ENCODE data around the gene FXYD3.

DNA sequence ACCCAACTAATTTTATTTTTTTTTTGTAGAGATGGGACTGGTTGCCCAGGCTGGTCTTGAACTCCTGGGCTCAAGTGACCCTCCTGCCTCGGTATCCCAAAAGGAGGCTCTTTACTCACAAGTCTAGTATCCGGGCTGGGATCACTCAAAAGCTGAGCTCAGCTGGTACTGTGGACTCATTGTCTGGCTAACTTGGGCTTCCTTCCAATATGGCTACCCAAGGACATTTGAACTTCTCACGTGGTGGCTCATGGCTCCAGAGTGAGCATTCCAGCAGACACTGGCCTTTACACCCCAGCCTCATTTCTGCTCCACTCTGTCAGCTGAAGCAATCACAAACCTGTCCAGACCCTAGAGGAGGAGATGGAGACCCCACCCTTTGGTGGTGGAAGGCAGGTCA is 45.2 kb upstream of the FXYD3 start:
- TF ChIP-seq, protein P1, sequence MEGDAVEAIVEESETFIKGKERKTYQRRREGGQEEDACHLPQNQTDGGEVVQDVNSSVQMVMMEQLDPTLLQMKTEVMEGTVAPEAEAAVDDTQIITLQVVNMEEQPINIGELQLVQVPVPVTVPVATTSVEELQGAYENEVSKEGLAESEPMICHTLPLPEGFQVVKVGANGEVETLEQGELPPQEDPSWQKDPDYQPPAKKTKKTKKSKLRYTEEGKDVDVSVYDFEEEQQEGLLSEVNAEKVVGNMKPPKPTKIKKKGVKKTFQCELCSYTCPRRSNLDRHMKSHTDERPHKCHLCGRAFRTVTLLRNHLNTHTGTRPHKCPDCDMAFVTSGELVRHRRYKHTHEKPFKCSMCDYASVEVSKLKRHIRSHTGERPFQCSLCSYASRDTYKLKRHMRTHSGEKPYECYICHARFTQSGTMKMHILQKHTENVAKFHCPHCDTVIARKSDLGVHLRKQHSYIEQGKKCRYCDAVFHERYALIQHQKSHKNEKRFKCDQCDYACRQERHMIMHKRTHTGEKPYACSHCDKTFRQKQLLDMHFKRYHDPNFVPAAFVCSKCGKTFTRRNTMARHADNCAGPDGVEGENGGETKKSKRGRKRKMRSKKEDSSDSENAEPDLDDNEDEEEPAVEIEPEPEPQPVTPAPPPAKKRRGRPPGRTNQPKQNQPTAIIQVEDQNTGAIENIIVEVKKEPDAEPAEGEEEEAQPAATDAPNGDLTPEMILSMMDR (IDR thresholded peaks at IDR 0.05) = no peak
- no peak for TF ChIP-seq POLR2A (IDR thresholded peaks at IDR 0.05)
